ENCODE measurements around the gene DSC1.

GRCh38 chr18:31162419-31162793 is 250 bp downstream of the DSC1 start:
- TF ChIP-seq CTCF (IDR thresholded peaks at IDR 0.05) (no peak), POLR2A (IDR thresholded peaks at IDR 0.05) (no peak)

Data from testis (tissue), 2 donors.